Measurements from ENCODE around the gene TMED1.
A peak's percentile ranks its signal among the peaks of the same experiment; 100 is the strongest.

Gene TMED1

GRCh38 chr19:10871711-10872545 lies 35.9 kb upstream of the TMED1 start:
- Histone ChIP-seq H3K14ac (ENCODE audit: low read length in 2 of 2) (peak overlapping the region in 1 of 2 experiments; percentile 100), H2BK120ac (ENCODE audit: low read depth, low read length) (peak overlapping the region; percentile 91), H3K18ac (ENCODE audit: low read depth in 1 of 2, low read length in 2 of 2) (peak overlapping the region; percentile 93 to 100)

GRCh38 chr19:10870955-10871603 lies 35.1 kb upstream of the TMED1 start, which contains the start of gene CARM1:
Gene CARM1 (plus strand): TSS chr19:10871553. CDS start chr19:10871703, 150 bp downstream.
- peak within 1 kb of the TSS; percentile 52 to 83 for H2BK12ac ChIP-seq (ENCODE audit: low read length in 2 of 2)
- no peak within 1 kb of the TSS for H2AK5ac ChIP-seq (ENCODE audit: low read length, severe bottlenecking)
- peak within 1 kb of the TSS; percentile 90 for H3K9ac ChIP-seq (ENCODE audit: low read length)
- peak within 1 kb of the TSS; percentile 47 to 98 for H3K4ac ChIP-seq (ENCODE audit: low read depth in 1 of 2, low read length in 2 of 2)
- H3K18ac ChIP-seq (ENCODE audit: low read depth in 1 of 2, low read length in 2 of 2): peak within 1 kb of the TSS; percentile 93 to 100
- H4K91ac ChIP-seq (ENCODE audit: low read length): peak within 1 kb of the TSS; percentile 90
- H3K23ac ChIP-seq (ENCODE audit: low read length in 2 of 2): peak within 1 kb of the TSS in 1 of 2 experiments; percentile 96
- no peaks in the 10 kb centered on the region for H3K36me3 ChIP-seq (ENCODE audit: control insufficient read depth in 1 of 2, insufficient read depth in 2 of 2, low read depth in 1 of 2, low read length in 2 of 2)
- H3K14ac ChIP-seq (ENCODE audit: low read length in 2 of 2): peak within 1 kb of the TSS in 1 of 2 experiments; percentile 100
- peak within 1 kb of the TSS; percentile 90 for H2AFZ ChIP-seq (ENCODE audit: low read depth, low read length)
- peaks cover 7% of the 10 kb centered on the region for H3K4me1 ChIP-seq (ENCODE audit: control insufficient read depth, insufficient read depth, low read depth, low read length)
- H3K9me3 ChIP-seq (ENCODE audit: control insufficient read depth, low read length): no peaks in the 10 kb centered on the region
- H3K27ac ChIP-seq (ENCODE audit: low read length, poor library complexity, severe bottlenecking): peak within 1 kb of the TSS; percentile 77
- H4K8ac ChIP-seq (ENCODE audit: low read length): peak within 1 kb of the TSS; percentile 99
- peaks cover 6% of the 10 kb centered on the region for H3K79me1 ChIP-seq (replicated peaks; ENCODE audit: low read length, poor library complexity, severe bottlenecking)
- peak within 1 kb of the TSS; percentile 86 to 97 for H3K4me3 ChIP-seq (ENCODE audit: insufficient read depth in 1 of 2, low read depth in 1 of 2, low read length in 2 of 2)
- H2BK120ac ChIP-seq (ENCODE audit: low read depth, low read length): peak within 1 kb of the TSS; percentile 91
- peak within 1 kb of the TSS; percentile 89 for H2BK15ac ChIP-seq (ENCODE audit: low read depth, poor library complexity, severe bottlenecking)
- H3K27me3 ChIP-seq (ENCODE audit: control insufficient read depth in 1 of 2, insufficient read depth in 1 of 2, low read length in 2 of 2): no peaks in the 10 kb centered on the region
- DNase-seq: peak; percentile 96
- H2BK5ac ChIP-seq (ENCODE audit: low read depth, low read length, poor library complexity, severe bottlenecking): peak within 1 kb of the TSS; percentile 80
- under 1% methylated on average over 33 of the region's 99 CpGs for WGBS
- peak within 1 kb of the TSS; percentile 95 for H3K4me2 ChIP-seq (ENCODE audit: low read length, poor library complexity, severe bottlenecking)

More at GRCh38 chr19:10871711-10872545, 35.9 kb upstream of the TMED1 start:
- peak; percentile 41 for DNase-seq
- Histone ChIP-seq H3K27ac (ENCODE audit: low read length, poor library complexity, severe bottlenecking) (peak overlapping the region; percentile 56), H3K27me3 (ENCODE audit: control insufficient read depth in 1 of 2, insufficient read depth in 1 of 2, low read length in 2 of 2) (no peaks in the 10 kb centered on the region), H2BK12ac (ENCODE audit: low read length in 2 of 2) (peak overlapping the region; percentile 42 to 52), H2AK5ac (ENCODE audit: low read length, severe bottlenecking) (no peak overlapping the region), H3K9me3 (ENCODE audit: control insufficient read depth, low read length) (no peaks in the 10 kb centered on the region), H3K36me3 (ENCODE audit: control insufficient read depth in 1 of 2, insufficient read depth in 2 of 2, low read depth in 1 of 2, low read length in 2 of 2) (peaks cover 0 to 4% of the 10 kb centered on the region in 2 experiments), H4K91ac (ENCODE audit: low read length) (peak overlapping the region; percentile 67), H3K9ac (ENCODE audit: low read length) (peak overlapping the region; percentile 90), H2AFZ (ENCODE audit: low read depth, low read length) (peak overlapping the region; percentile 90), H2BK5ac (ENCODE audit: low read depth, low read length, poor library complexity, severe bottlenecking) (peak overlapping the region; percentile 80), H3K23ac (ENCODE audit: low read length in 2 of 2) (peak overlapping the region in 1 of 2 experiments; percentile 96), H4K8ac (ENCODE audit: low read length) (peak overlapping the region; percentile 93), H3K79me1 (replicated peaks; ENCODE audit: low read length, poor library complexity, severe bottlenecking) (peaks cover 11% of the 10 kb centered on the region), H2BK15ac (ENCODE audit: low read depth, poor library complexity, severe bottlenecking) (peak overlapping the region; percentile 89), H3K4me2 (ENCODE audit: low read length, poor library complexity, severe bottlenecking) (peak overlapping the region; percentile 92), H3K4me1 (ENCODE audit: control insufficient read depth, insufficient read depth, low read depth, low read length) (peaks cover 9% of the 10 kb centered on the region), H3K4ac (ENCODE audit: low read depth in 1 of 2, low read length in 2 of 2) (peak overlapping the region; percentile 47 to 98), H3K4me3 (ENCODE audit: insufficient read depth in 1 of 2, low read depth in 1 of 2, low read length in 2 of 2) (peak overlapping the region; percentile 86 to 97)
- WGBS: under 1% methylated on average over 58 of the region's 90 CpGs

GRCh38 chr19:10870501-10870954 lies 34.5 kb upstream of the TMED1 start:
- Histone ChIP-seq H3K27me3 (ENCODE audit: control insufficient read depth in 1 of 2, insufficient read depth in 1 of 2, low read length in 2 of 2) (no peaks in the 10 kb centered on the region), H2BK5ac (ENCODE audit: low read depth, low read length, poor library complexity, severe bottlenecking) (peak overlapping the region; percentile 3), H4K91ac (ENCODE audit: low read length) (peak overlapping the region; percentile 90), H2AK5ac (ENCODE audit: low read length, severe bottlenecking) (no peak overlapping the region), H3K36me3 (ENCODE audit: control insufficient read depth in 1 of 2, insufficient read depth in 2 of 2, low read depth in 1 of 2, low read length in 2 of 2) (no peaks in the 10 kb centered on the region), H3K27ac (ENCODE audit: low read length, poor library complexity, severe bottlenecking) (peak overlapping the region; percentile 77), H2BK120ac (ENCODE audit: low read depth, low read length) (peak overlapping the region; percentile 86), H3K79me1 (replicated peaks; ENCODE audit: low read length, poor library complexity, severe bottlenecking) (peaks cover 6% of the 10 kb centered on the region), H3K4me2 (ENCODE audit: low read length, poor library complexity, severe bottlenecking) (peak overlapping the region; percentile 95), H2BK15ac (ENCODE audit: low read depth, poor library complexity, severe bottlenecking) (peak overlapping the region; percentile 87), H3K18ac (ENCODE audit: low read depth in 1 of 2, low read length in 2 of 2) (peak overlapping the region; percentile 71 to 96), H4K8ac (ENCODE audit: low read length) (peak overlapping the region; percentile 99), H2AFZ (ENCODE audit: low read depth, low read length) (peak overlapping the region; percentile 89), H3K9ac (ENCODE audit: low read length) (peak overlapping the region; percentile 81), H3K4ac (ENCODE audit: low read depth in 1 of 2, low read length in 2 of 2) (peak overlapping the region in 1 of 2 experiments; percentile 94), H3K9me3 (ENCODE audit: control insufficient read depth, low read length) (no peaks in the 10 kb centered on the region), H3K14ac (ENCODE audit: low read length in 2 of 2) (peak overlapping the region in 1 of 2 experiments; percentile 89), H3K4me1 (ENCODE audit: control insufficient read depth, insufficient read depth, low read depth, low read length) (peaks cover 7% of the 10 kb centered on the region), H3K23ac (ENCODE audit: low read length in 2 of 2) (no peak overlapping the region), H2BK12ac (ENCODE audit: low read length in 2 of 2) (peak overlapping the region in 1 of 2 experiments; percentile 83), H3K4me3 (ENCODE audit: insufficient read depth in 1 of 2, low read depth in 1 of 2, low read length in 2 of 2) (peak overlapping the region; percentile 40 to 75)
- no peak for DNase-seq
- WGBS: 6% methylated on average over 14 of the region's 22 CpGs

All from mesenchymal stem cell (in vitro differentiated cells and primary cell).